ENCODE data around the gene TASP1. TPM values are rescaled to one million over a fixed set of nuclear protein-coding genes. Genes with fewer than 3 reads are reported as not detected.
"Not testable (repeated sequence)": the region's sequence is repeated elsewhere in the genome, so short reads cannot be mapped to it uniquely, and the experiment has no call there.

TASP1 gene
- total RNA-seq, 1 donor from 2014 or later: 14.3 TPM

DNA sequence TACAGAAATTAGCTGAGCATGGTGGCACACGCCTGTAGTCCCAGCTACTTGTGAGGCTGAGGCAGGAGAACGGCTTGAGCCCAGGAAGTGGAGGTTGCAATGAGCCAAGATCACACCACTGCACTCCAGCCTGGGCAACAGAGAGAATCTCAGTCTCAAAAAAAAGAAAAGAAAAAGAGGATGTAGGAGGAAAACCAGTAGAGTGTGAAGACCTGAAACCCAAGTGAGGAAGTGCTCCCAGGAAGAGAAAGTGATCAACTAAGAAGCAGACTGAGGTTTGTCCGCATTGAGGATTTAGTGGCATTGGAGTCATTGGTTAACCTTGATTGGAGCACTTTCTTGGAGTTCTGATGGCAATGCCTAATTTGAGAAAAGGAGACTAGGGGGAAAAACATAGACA lies 20.6 kb upstream of the TASP1 start:
- intact Hi-C loops (cut with DNase I): no loop called here
- Histone ChIP-seq H3K36me3 (no peaks in the 10 kb centered on the region), H3K27me3 (ENCODE audit: low read depth) (no peaks in the 10 kb centered on the region), H3K9me3 (no peaks in the 10 kb centered on the region), H3K4me1 (no peaks in the 10 kb centered on the region), H3K4me3 (no peak overlapping the region), H3K27ac (no peak overlapping the region)
- DNase-seq: no peak
- ATAC-seq: no peak
- TF ChIP-seq, protein P1, sequence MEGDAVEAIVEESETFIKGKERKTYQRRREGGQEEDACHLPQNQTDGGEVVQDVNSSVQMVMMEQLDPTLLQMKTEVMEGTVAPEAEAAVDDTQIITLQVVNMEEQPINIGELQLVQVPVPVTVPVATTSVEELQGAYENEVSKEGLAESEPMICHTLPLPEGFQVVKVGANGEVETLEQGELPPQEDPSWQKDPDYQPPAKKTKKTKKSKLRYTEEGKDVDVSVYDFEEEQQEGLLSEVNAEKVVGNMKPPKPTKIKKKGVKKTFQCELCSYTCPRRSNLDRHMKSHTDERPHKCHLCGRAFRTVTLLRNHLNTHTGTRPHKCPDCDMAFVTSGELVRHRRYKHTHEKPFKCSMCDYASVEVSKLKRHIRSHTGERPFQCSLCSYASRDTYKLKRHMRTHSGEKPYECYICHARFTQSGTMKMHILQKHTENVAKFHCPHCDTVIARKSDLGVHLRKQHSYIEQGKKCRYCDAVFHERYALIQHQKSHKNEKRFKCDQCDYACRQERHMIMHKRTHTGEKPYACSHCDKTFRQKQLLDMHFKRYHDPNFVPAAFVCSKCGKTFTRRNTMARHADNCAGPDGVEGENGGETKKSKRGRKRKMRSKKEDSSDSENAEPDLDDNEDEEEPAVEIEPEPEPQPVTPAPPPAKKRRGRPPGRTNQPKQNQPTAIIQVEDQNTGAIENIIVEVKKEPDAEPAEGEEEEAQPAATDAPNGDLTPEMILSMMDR (IDR thresholded peaks at IDR 0.05): no peak

- intact Hi-C loops (cut with DNase I); H3K4me3 ChIP-seq; H3K9me3 ChIP-seq: not testable (repeated sequence)
These were observed 19.3 kb upstream of the TASP1 start for GRCh38 chr20:13658060-13658459.

DNA sequence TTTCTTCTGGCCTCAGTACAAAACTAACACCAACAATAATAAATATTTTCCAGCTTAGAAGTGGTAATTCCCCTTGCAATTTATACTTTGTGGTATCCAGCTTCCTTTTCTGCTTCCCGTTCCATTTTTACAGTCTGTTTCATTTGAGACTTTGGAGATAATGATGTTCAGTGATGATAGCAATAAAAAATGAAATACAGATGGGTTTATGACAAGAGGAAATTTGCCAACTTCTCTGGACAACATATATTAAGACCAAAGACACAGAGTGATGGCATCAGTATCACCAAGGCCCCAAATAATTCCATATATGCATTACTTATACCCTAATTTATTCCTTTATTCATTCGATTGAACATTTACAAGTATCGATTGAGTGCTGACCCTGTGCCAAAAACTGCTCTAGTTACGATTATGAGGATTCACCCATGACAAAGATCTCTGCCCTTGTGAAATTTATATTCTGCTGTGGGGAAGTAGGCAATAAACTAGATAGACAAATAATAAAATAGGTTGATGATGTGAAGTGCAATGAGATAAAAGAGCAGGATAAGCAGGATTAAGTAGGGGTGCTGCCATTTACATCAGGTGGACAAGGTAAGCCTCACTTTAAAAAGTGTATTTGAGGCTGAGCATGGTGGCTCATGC lies 18.1 kb upstream of the TASP1 start:
- ATAC-seq (no peak), DNase-seq (no peak)
- no peaks in the 10 kb centered on the region for H3K4me1 ChIP-seq
- H3K36me3 ChIP-seq: no peaks in the 10 kb centered on the region
- no peaks in the 10 kb centered on the region for H3K27me3 ChIP-seq (ENCODE audit: low read depth)
- no peaks in the 10 kb centered on the region for H3K9me3 ChIP-seq
- H3K4me3 ChIP-seq: no peak overlapping the region
- no peak overlapping the region for H3K27ac ChIP-seq
- TF ChIP-seq, protein P1 (IDR thresholded peaks at IDR 0.05): no peak
- intact Hi-C loops (cut with DNase I): no loop called here

More at GRCh38 chr20:13658060-13658459, 19.3 kb upstream of the TASP1 start:
- not testable (repeated sequence) for H3K27me3 ChIP-seq (ENCODE audit: low read depth); H3K4me1 ChIP-seq; ATAC-seq; H3K36me3 ChIP-seq; DNase-seq; H3K27ac ChIP-seq

DNA sequence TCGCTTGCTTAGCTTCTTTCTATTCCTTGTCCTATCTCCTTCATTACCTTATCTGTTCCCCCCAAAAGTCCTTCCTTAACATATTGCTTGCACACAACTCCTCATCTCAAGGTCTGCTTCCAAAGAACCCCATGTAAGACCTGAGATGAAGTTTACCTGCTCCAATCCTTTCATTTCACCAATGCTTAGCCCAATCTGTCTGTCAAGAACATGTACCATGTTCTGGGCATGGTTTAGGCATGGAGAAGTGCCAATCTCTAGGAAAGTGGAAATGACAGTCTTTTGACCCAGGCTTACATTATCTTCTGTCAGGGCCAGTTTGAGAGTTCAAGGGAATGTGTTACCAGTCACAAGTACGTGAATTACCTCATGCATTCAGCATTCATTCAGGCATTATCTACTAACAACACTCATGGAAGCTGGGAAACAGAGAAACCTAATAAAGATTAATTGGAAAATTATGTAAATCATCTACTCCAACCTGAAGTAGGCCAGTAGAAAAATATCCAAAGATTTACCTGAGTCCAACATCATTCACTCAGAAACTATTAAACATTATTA lies 15.8 kb upstream of the TASP1 start:
- intact Hi-C loops (cut with DNase I): no loop called here
- ATAC-seq (no peak), DNase-seq (no peak)
- no peaks in the 10 kb centered on the region for H3K36me3 ChIP-seq
- no peaks in the 10 kb centered on the region for H3K9me3 ChIP-seq
- no peak overlapping the region for H3K27ac ChIP-seq
- H3K4me1 ChIP-seq: no peaks in the 10 kb centered on the region
- H3K27me3 ChIP-seq (ENCODE audit: low read depth): no peaks in the 10 kb centered on the region
- TF ChIP-seq, protein P1 (IDR thresholded peaks at IDR 0.05): no peak
- no peak overlapping the region for H3K4me3 ChIP-seq

DNA sequence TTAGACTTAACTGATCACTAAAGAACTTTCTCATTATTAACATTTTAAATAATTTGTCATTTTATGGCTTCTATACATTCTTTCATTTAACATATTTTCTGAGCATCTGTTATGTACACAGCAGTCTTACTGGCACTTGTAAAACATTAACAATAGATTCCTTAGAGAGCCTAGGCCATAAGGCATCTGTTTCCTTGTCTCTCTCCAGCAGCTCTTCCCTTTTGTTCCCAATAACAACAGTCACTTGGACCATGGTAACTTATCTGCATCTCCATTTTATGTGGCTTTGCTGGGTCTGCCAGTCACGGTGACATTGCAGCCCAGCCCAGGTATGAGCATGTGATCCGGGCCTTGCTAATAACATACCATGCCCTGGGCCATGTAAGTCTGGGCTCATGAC lies 11.7 kb upstream of the TASP1 start:
- no peaks in the 10 kb centered on the region for H3K9me3 ChIP-seq
- TF ChIP-seq, protein P1 (IDR thresholded peaks at IDR 0.05): no peak
- no peak for ATAC-seq
- DNase-seq: no peak
- H3K27ac ChIP-seq: no peak overlapping the region
- intact Hi-C loops (cut with DNase I): no loop called here
- H3K36me3 ChIP-seq: no peaks in the 10 kb centered on the region
- no peaks in the 10 kb centered on the region for H3K27me3 ChIP-seq (ENCODE audit: low read depth)
- H3K4me1 ChIP-seq: no peaks in the 10 kb centered on the region
- no peak overlapping the region for H3K4me3 ChIP-seq

Measured in lower lobe of right lung (tissue), 2 donors.